ENCODE data around the gene CCSER2.
"Not testable (repeated sequence)": the region's sequence is repeated elsewhere in the genome, so short reads cannot be mapped to it uniquely, and the experiment has no call there.

Gene CCSER2

DNA sequence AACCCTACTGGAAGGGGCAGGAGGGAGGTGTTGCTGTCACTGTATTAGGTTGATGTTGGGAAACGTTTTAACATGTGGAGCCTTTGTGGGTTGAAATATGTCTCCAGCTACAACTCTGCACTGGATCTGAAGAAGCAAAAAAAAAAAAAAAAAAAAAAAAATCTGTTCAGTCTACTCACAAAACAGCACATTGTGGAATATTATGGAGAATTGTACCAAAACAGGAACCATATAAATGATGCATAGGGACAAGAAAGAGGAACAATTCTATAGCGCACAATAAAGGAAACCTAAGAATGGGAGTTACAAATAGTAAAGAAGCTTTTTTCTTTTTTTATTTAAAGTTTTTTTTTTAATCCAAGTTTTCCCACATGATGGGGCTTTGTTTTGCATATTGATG is 63.8 kb downstream of the CCSER2 start:
- no peak for DNase-seq (ENCODE audit: low spot score)

DNA sequence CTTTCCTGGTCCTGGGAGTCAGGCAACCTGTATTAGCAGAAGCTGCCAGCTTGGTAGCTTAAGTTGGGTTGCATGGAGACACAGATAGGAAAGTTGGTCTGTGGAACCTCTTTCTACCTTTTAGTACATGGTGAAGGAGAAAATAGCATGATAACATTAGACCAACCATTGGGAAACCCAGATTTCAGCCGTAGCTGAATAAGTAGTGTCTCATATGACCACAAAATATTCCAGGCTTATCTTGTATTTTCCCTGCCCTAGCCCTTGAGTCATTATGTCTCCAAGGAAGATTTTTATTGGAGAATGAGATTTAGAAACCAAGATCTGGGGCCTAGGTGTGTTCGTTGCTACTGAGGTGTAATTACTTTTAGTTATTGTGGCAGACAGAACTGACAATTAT is 67.2 kb downstream of the CCSER2 start:
- no peak for DNase-seq (ENCODE audit: low spot score)

DNA sequence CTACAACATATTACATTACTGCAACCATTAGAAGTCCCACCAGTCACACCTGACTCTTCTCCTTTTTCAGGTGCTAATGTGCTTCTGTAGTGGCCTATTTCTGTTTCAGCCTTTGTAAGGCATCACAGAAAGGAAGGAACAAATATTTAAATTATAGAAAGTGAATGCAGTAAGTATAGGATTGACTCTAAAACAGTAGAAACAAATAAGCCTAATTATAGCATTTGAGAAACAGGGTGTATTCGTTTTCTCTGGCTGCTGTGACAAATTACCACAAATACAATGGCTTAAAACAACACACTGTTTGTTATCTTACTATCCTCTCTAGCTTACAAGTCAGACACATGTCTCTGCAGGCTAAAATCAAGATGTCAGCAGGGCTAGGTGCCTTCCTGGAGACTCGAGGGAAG is 69.4 kb downstream of the CCSER2 start:
- no peak for DNase-seq (ENCODE audit: low spot score)

DNA sequence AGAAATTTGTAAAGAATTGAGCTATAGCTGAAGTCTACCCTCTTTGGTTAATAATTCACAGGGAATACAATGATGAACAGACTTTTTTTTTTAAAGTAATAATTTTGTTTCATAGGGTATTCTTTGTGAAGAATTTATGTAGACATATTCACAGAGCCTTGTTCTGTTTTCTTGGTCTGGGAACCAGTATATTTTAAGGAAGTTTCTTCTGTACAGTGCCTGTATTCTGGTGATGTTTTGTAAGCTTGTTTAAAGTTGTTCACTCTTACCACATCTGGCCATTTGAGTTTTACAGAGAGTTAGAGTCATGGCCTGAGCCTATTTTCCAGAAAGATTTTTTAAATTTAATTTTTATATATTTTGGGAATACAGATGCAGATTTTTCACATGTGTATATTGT is 70.3 kb downstream of the CCSER2 start:
- DNase-seq (ENCODE audit: low spot score) = no peak

DNA sequence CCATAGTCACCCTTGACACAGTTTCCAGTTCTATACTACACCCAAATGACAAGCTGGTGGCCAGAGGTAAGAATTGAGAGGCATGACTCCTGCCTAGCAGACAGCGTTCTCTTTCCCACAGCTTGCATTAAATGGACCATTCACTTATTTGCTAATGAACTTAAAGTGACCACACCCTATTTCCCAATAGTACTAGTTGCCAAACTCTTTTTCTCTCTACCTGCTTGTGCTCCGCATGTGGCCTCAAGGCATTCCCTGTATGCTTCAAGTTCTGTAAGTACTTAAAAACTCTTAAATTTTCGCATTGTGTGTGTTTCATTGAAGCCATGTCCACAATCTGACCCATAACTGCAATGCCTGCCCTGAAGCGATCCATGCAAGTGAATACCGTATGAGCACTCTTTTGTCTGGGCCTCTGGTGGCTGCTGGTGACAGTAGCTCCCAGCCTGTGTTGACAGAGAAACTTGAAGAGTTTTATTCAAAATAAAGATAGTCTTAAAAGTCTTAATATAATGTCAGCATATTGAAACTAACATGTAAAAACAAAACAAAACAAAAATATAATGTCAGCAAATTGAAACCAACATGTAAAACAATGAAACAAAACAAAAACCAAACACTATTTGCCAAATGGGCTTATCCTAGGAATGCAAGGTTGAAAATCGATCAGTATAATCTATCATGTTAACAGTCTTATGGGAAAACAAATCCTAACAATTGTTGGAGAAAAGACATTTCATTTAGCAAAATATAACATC is 73.6 kb downstream of the CCSER2 start:
- no peak for DNase-seq (ENCODE audit: low spot score)

DNA sequence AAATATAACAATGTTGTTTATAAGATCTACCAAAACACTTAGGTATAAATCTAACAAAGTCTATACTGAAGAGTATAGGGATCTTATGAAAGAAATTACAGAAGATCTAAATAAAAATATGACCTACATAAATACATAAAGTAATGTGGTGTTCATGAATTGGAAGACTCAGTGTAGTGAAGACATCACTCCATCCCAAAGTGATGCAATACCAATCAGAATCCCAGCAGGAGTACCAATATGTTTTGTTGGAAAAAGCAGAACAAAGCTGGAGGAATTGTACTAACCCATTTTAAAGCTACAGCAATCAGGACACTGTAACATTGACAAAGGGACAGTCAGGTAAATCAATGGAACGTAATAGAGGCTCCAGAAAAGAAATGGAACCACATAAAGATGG is 76.4 kb downstream of the CCSER2 start:
- no peak for DNase-seq (ENCODE audit: low spot score)

DNA sequence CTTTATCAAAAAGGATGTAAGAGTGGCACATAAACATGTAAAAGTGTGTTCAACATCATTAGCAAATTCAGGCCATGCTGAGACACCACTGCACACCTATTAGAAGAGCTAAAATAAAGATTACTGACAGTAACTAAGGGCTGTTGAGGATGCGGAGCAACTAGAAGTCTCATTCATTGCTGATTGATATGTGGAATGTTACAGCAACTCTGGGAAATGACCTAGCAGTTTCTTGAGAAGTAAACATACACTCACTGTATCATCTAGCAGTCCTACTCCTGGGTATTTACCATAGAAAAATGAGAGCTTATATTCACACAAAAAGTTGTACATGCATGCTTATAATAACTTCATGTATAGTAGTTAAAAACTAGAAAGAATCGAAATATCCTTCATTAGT is 77.3 kb downstream of the CCSER2 start:
- no peak for DNase-seq (ENCODE audit: low spot score)

DNA sequence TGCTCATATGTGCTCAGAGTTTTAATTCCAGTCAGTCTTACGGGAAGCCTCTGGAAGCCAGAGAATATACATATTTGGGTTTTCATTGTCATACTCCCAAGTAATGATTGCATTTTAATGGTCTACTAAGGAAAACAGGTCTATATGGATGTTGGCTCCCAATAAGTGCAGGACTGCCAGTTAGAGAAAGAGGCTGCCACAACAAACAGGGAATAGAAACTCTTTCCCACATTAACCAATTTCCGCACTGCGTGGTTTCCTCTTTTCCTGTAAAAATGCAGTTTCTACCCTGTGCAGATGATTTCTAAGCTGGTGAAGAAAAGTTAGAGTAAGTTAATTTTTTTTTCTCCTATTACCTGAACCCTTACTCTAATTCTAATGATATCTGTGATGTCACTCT is 78.2 kb downstream of the CCSER2 start:
- DNase-seq (ENCODE audit: low spot score) = no peak

DNA sequence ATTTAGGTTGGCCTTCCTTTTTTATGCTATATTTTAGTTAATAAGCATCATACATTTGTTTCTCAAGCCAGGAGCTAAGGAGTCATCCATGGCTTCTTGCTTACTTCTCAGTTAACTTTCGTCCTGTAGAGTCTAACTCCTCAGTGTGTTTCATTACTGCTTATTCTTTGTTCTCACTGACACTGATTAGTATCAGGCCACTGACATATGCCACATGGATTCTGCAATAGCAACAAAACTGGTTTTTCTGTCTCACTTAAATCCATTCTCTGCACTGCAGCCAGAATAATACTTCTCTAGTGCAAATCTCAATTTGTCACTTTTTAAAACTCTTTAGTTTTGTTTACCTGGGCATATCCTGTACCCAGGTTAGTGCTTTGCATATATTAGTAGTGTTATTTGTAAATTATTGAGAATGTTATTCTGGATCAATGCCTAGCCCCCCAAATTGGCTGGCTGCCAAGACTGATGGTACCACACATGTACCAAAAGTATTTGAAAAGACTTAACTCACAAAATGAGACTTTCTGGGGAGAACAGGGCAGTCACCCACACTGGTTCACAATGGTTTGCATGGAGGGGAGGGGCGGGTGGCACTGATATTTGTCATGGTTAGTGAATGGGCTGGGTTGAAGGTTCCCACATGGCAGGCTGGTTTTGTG is 79.1 kb downstream of the CCSER2 start:
- DNase-seq (ENCODE audit: low spot score) = no peak

DNA sequence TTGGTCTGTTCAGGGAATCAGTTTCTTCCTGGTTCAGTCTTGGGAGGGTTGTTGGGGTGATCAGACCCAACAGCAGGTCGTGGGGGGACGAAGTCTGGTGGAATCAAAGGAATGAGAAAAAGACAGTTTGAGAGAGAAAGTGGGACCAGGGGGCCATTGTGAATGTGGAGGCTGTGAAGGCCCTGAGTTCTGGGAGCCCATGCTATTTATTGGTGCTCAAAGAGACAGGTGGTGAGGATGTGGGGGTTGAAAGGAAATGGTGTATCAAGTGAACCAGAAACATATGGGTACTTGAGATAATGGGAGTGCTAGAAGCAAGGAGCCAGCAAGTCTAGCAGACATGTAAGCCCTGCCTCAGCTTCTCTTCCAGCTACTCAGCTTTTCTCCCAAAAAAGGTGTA is 84.1 kb downstream of the CCSER2 start:
- DNase-seq (ENCODE audit: low spot score) = no peak

DNA sequence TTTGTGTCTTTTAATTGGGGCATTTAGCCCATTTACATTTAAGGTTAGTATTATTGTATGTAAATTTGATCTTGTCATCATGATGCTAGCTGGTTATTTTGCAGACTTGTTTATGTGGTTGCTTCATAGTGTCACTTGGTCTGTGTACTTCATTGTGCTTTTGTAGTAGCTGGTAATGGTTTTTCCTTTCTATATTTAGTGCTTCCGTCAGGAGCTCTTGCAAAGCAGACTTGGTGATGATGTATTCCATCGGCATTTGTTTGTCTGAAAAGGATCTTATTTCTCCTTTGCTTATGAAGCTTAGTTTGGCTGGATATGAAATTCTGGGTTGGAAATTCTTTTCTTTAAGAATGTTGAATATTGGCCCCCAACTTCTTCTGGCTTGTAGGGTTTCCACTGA is 85.7 kb downstream of the CCSER2 start:
- DNase-seq (ENCODE audit: low spot score) = not testable (repeated sequence)

DNA sequence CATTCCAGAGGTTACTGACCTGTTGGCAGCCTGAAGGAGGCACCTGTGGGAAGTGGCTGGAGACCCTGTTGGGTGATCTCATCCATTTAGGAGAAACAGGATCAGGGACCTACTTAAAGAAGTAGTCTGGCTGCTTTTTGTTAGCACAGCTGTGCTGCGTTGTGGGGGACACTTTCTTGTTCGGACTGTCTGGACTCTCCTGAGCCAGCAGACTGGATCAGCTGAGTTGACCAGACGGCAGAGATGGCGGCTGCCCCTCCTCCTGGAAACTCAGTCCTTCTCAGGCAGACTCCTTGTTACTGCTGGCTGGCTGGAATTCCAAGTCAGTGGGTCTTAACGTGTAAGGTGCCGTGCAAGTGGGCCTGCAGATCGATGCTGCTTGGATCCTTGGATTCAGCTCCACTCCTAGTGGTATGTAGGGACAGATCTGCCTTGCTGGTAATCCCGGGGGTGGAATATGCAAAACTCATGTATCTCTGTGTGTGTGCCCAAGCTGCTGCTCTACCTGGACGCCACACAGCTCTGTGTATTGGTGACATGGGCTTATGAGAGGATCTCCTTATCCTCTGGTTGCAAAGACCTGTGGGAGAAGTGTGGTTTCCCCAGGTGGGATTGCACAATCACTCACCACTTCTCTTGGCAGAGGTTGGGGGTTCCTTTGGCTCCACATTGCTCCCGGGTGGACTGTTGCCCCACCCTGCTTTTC is 87.3 kb downstream of the CCSER2 start:
- no peak for DNase-seq (ENCODE audit: low spot score)

DNA sequence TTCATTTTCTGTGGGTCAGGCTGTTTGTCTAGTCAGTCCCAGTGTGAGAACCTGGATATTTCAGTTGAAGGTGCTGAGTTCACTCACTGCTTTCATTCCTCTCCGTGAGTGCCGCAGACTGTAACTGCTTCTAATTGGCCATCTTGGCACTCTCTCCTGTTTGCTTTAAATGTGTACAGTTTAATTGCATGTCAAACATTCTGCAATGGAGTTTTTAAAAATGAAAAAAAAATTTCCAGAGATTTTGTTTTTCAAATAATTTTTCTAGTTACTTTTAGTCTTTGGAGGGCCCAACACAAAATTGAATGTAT is 87.8 kb downstream of the CCSER2 start:
- DNase-seq (ENCODE audit: low spot score) = no peak

DNA sequence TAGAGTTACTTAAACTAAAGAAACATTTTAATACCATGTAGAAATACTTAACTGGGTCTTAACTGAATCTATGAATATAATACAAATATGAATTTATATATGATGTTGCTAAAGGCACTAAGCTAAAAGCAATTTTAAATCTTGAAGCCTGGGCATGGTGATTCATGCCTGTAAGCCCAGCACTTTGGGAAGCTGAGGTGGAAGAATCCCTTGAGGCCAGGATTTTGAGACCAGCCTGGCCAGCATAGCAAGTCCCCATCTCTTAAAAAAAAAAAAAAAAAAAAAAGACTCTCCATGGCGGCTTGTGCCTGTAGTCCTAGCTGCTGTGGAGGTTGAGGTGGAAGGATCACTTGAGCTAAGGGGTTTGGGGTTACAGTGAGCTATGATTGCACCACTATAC is 95.3 kb downstream of the CCSER2 start:
- no peak for DNase-seq (ENCODE audit: low spot score)

DNA sequence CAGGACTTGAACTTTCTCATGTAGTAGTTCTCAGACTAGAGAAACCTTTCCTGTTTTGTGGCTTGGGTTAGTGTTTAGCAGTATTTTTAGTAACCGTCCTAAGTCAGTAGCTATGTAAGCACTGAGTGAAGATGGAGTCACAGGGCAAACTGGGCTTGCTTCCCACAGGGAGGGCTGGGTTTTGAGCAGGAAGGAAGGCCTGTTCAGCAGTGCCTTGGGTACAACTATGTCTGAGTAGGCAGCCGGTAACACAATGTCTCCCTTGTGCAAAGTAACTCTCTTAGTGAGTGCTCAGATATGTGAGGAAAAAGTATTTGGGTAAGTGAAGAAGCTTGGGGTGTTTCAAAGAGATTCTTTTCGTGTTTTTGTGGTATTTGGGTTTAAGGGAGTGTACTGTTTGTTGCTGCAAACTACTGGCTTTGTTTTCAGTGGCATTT is 96.4 kb downstream of the CCSER2 start:
- DNase-seq (ENCODE audit: low spot score) = no peak

DNA sequence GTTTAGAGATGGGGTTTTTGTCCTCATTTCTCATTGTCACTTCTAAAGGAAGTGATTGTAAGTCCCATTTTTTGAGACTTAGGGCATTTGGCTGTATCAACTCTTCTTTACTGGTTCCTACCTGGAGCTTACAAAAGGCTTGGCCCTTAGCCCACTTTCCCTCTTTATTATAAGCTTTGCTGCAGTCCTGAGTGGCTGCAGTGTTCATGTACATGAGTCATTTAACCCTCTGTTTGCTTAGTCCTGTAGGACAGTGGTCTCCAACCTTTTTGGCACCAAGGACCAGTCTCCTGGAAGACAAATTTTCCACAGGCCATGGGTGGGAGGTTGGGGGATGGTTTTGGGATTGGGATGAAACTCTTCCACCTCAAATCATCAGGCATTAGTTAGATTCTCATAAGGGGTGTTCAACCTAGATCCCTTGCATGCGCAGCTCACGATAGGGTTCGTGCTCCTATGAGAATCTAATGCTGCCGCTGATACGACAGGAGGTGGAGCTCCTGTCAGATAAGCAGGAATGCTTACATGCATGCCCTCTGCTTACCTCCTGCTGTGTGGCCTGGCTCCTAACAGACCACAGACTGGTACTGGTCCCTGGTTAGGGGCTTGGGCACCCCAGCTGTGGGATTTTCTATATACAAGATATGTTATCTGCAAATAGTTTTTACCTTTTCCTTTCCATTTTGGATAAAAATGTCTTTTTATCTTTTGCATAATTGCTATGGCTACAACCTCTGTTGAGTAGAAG is 99.7 kb downstream of the CCSER2 start:
- DNase-seq (ENCODE audit: low spot score) = no peak

DNA sequence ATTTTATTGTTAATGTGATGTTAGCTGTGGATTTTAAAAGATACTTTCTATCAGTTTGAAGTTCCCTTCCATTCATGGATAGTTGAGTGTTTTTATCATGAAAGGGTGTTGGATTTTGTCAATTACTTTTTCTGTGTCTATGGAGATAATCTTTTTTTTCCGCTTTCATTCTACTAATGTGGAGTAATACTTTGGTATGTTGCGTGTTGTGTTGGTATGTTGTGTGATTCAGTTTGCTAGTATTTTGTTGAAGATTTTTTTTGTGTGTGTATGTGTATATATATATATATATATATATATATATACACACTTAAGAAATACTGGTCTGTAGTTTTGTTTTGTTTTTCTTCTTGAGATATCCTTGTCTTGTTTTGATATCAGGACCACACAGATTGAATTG is 100.3 kb downstream of the CCSER2 start:
- DNase-seq (ENCODE audit: low spot score) = no peak

DNA sequence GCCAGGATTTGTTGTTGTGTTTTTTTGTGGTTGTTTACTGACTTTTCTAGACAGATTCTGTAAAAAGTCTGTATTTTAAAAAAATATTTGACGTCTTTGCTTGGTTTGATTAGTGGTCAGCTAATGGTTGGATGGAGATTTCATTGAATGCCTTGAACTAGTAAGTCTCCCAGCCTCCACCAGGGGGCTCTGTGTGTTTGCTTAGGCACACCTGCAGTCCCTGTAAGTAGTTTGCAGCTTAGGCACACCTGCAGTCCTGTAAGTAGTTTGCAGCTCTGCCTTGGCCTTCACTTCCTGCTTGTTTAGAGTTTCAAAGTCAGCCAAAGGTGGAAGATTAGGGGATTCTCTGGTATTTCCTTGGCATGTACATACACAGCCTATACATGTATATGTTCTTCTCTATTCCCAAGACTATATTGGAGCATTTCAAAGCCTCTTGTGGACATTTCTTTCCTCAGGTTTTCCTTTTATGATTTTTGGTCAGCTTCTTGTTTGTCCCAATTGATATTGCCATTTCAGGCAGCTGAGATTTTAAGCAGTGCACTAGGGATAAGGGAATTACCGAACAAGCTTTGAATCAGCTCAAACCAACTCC is 101.6 kb downstream of the CCSER2 start:
- DNase-seq (ENCODE audit: low spot score) = peak; percentile 55

DNA sequence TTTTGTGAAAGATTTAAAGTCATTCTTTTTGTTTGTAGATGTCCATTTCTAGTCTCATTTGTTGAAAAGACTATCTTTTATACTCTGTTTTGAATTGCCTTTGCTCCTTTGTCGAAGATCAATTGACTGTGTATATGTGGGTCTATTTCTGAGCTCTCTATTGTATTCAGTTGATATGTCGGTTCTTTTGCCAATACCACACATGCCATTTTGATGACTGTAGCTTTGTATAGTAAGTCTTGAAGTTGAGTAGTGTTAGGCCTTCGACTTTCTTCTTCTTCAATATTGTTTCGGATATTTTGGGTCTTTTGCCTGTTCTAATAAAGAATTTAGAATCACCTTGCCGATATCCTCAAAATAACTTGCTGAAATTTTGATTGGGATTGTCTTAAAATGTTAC is 104.5 kb downstream of the CCSER2 start:
- no peak for DNase-seq (ENCODE audit: low spot score)

DNA sequence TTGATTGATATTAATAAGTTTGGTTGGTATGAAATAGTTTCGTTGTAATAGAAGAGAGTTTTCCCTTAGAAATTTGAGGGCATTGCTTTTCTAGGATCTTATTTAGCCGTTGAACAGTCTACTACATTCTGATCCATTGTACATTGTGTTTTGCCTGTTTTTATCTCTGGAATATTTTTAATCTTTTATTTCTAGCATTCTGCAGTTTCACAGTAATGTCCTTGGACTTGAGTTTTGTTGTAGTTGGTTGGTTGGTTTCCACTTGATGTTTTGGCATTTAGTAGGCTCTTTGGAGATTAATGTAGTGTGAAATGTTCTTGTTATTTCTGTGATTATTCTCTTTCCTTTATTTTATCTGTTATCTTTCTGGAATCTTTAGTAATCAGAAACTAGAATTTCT is 112.4 kb downstream of the CCSER2 start:
- DNase-seq (ENCODE audit: low spot score) = no peak

DNA sequence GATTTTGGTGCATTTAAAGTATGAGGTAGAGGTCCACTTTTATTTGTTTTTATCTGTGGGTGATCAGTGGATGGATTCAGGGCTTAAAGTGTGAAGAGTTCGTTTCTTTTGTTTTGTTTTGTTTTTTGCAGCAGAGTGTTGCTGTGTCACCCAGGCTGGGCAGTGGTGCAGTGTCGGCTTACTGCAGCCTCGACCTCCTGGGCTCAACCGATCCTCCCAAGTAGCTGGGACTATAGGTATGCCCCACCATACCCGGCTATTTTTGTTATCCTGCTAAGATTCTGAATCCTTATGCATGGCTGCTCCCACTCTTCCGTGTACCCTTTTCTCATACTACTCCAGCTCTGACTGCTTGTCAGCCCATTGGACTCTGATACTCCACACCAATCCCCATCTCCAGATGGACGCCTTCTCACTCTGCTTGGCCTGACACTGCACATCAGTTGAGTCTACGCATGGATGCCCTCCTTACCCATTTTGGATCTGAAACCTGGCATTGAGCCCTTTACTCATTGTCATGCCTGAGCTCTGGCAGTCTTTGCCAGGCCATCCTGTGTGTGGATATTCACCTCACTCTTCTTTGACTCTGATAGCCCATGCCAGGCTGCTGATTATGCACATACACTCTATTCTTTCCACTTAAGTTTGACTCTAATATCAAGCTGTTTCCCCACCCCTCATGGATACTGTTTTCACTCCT is 119.5 kb downstream of the CCSER2 start:
- DNase-seq (ENCODE audit: low spot score) = no peak

DNA sequence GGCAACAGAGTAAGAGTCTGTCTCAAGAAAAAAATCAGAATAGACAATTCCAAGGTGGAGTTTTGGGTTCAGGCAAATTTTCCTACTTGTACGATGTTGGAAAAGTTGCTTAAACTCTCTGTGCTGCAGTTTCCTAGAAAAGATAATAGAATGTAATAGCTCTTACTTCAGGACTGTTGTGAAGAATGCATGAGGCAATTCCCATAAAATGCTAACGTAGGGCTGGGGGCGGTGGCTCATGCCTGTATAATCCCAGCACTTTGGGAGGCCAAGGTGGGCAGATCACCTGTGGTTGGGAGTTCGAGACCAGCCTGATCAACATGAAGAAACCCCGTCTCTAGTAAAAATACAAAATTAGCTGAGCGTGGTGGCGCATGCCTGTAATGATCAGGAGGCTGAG is 121.0 kb downstream of the CCSER2 start:
- not testable (repeated sequence) for DNase-seq (ENCODE audit: low spot score)
